Left ventricle myocardium inferior (tissue), 1 donor: ENCODE results near the gene DTNB. TPM values are rescaled to one million over a fixed set of nuclear protein-coding genes. Genes with fewer than 3 reads are reported as not detected.
A peak's percentile ranks its signal among the peaks of the same experiment; 100 is the strongest.

Source experiments
- DNase-seq: peaks from one replicate; pipeline ENCODE4 v3.0.0-alpha.2; 2020
- H3K27ac ChIP-seq: fragments of 200-600 bp; replicated peaks from 2 replicates; pipeline ENCODE4 v1.8.0; 2021
- H3K27me3 ChIP-seq: fragments of 200-600 bp; 2 replicates; pipeline ENCODE4 v1.8.0; 2021; ENCODE audit warnings: low read depth
- H3K36me3 ChIP-seq: fragments of 200-600 bp; 2 replicates; pipeline ENCODE4 v1.8.0; 2021
- H3K4me1 ChIP-seq: fragments of 200-600 bp; 2 replicates; pipeline ENCODE4 v1.8.0; 2021
- H3K4me3 ChIP-seq: fragments of 200-600 bp; 2 replicates; pipeline ENCODE4 v1.8.0; 2021; ENCODE audit warnings: mild to moderate bottlenecking, moderate library complexity
- H3K9me3 ChIP-seq: fragments of 200-600 bp; replicated peaks from 2 replicates; pipeline ENCODE4 v1.8.0; 2021
- CTCF ChIP-seq: fragments of 200-600 bp; IDR thresholded peaks from 2 replicates; pipeline ENCODE4 v1.8.0; 2021; ENCODE audit warnings: antibody characterized with exemption, mild to moderate bottlenecking, borderline replicate concordance
- intact Hi-C: fragments of 100-400 bp; cut with micrococcal nuclease; formaldehyde crosslinking; loops from one replicate; pipeline ENCODE4 v1.11.0; 2022
- total RNA-seq: library from RNA; stranded (reverse); fragmentation: NEBNext Ultra II Directional; extraction: Animal tissue kit (Norgen Biotek cat#: 25700); gene quantifications from one replicate; pipeline ENCODE4 v1.2.1, GENCODE V29; 2021
- donor health status: DM: no; HTN: yes; CAD: no; lungs with severe emphysema.

Gene DTNB
- total RNA-seq, 1 donor from 2014 or later, result 4.5 TPM

DNA sequence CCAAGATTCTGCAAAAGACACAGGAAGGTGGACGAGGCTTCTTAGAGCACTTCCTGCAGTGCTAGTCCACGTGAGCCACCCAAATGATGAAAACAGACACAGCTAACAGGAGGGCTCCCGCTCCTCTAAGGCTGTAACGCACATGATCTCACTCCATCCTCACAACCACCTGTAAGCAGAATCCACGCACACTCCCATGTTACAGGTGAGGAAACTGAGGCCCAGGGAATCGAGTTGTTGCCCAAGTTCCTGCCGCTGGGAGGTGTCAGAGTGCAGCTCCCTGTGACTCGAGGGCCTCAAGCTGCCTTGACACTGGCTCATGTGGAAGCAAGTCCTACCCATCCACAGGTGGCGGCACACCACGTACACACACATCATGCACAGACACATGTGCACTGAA lies 336.1 kb downstream of the DTNB start:
- Histone ChIP-seq H3K36me3 (no peaks in the 10 kb centered on the region), H3K4me1 (peaks cover 85% of the 10 kb centered on the region), H3K27me3 (no peaks in the 10 kb centered on the region), H3K9me3 (no peaks in the 10 kb centered on the region), H3K4me3 (no peak overlapping the region), H3K27ac (no peak overlapping the region)
- no peak for TF ChIP-seq CTCF
- intact Hi-C loops, result no loop called here
- DNase-seq, result no peak

DNA sequence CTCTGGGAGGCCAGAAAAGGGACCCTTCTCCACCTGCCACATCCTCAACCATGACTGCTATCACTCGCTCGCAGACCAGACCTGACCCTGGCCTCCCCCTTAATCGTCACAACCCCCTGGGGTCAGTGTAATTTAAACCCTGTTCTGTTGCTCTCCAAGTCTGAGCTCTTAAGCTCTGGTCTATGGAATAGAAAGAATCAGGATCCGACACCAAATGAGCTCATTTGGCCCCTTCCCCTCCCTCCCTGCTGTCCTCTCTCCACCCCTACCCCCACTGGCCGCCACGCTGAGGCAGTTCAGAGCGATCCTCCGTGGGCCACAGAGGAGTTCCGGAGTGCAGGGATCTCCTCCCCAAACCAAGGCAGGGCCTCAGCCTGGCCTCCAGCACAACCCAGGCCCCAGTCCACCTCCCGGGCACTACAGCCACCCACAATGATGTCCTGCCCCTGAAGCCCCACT lies 337.0 kb downstream of the DTNB start:
- no peaks in the 10 kb centered on the region for H3K36me3 ChIP-seq
- H3K27me3 ChIP-seq, result no peaks in the 10 kb centered on the region
- H3K4me3 ChIP-seq, result no peak overlapping the region
- peaks cover 92% of the 10 kb centered on the region for H3K4me1 ChIP-seq
- intact Hi-C loops, result no loop called here
- no peaks in the 10 kb centered on the region for H3K9me3 ChIP-seq
- DNase-seq, result no peak
- peak overlapping the region; percentile 50 for H3K27ac ChIP-seq
- TF ChIP-seq CTCF, result no peak

DNA sequence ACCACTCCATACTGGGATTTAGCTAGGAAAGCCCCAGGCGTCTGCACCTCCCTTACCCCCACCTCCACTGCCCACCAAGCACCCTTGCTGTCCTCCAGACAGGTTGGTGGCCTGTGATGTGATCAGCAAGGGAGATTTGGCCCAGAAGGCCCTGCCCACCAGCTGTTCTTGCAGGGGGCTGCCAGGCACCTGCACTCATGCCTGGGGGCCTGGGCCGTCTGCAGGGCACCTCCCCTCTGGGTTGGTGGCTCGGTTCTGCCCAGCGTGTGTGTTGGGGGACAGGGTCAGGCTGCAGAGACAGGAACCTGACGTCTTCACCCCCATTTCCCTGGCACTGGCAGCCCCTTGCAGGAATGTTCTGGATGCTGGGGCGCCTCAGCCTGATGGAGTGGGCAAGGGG lies 337.4 kb downstream of the DTNB start:
- DNase-seq, result no peak
- Histone ChIP-seq H3K36me3 (no peaks in the 10 kb centered on the region), H3K4me1 (peaks cover 97% of the 10 kb centered on the region), H3K27ac (peak overlapping the region; percentile 50), H3K9me3 (no peaks in the 10 kb centered on the region), H3K27me3 (no peaks in the 10 kb centered on the region), H3K4me3 (no peak overlapping the region)
- TF ChIP-seq CTCF, result no peak
- intact Hi-C loops, result no loop called here

- H3K4me1 ChIP-seq, result peaks cover 100% of the 10 kb centered on the region
- TF ChIP-seq CTCF, result no peak
- intact Hi-C loops, result no loop called here
- H3K36me3 ChIP-seq, result no peaks in the 10 kb centered on the region
- no peak overlapping the region for H3K4me3 ChIP-seq
- no peaks in the 10 kb centered on the region for H3K9me3 ChIP-seq
- DNase-seq, result no peak
- H3K27me3 ChIP-seq, result no peaks in the 10 kb centered on the region
- peak overlapping the region; percentile 50 for H3K27ac ChIP-seq
Measured at GRCh38 chr2:25335204-25335603, 338.2 kb downstream of the DTNB start.

- intact Hi-C loops, result no loop called here
- Histone ChIP-seq H3K9me3 (no peaks in the 10 kb centered on the region), H3K27ac (peak overlapping the region; percentile 50), H3K4me3 (no peak overlapping the region), H3K27me3 (no peaks in the 10 kb centered on the region), H3K4me1 (peaks cover 100% of the 10 kb centered on the region), H3K36me3 (no peaks in the 10 kb centered on the region)
- no peak for TF ChIP-seq CTCF
- no peak for DNase-seq
Measured at GRCh38 chr2:25334482-25334881, 338.9 kb downstream of the DTNB start.

DNA sequence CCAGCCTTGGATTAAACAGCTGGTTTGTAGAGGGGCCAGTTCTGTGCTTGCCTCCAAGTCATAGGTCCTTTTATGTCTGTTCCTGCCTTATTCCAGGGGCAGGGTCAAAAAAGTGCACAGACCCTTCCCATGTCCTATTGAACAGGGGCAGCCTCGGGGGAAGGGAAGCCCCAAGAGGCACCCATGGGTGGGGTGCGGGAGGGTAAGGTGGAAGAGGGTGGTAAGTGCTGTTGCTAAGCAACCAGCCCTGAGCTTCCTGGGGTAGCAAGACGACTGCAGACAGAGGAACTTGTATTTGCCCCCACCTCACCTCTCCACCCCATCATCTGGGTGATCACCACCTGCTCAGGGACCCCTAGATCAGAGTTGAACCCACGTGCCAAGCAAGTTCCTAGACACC lies 339.4 kb downstream of the DTNB start:
- H3K9me3 ChIP-seq, result no peaks in the 10 kb centered on the region
- intact Hi-C loops, result no loop called here
- H3K36me3 ChIP-seq, result no peaks in the 10 kb centered on the region
- no peak overlapping the region for H3K4me3 ChIP-seq
- peak overlapping the region; percentile 70 for H3K27ac ChIP-seq
- H3K27me3 ChIP-seq, result no peaks in the 10 kb centered on the region
- peaks cover 100% of the 10 kb centered on the region for H3K4me1 ChIP-seq
- DNase-seq, result peak; percentile 2
- TF ChIP-seq CTCF, result no peak
